ENCODE measurements around the gene AMER3. TPM values are rescaled to one million over a fixed set of nuclear protein-coding genes. Genes with fewer than 3 reads are reported as not detected.
"Not testable (repeated sequence)": the region's sequence is repeated elsewhere in the genome, so short reads cannot be mapped to it uniquely, and the experiment has no call there.

AMER3 gene
- total RNA-seq, 2 donors from 2014 or later, result not detected

DNA sequence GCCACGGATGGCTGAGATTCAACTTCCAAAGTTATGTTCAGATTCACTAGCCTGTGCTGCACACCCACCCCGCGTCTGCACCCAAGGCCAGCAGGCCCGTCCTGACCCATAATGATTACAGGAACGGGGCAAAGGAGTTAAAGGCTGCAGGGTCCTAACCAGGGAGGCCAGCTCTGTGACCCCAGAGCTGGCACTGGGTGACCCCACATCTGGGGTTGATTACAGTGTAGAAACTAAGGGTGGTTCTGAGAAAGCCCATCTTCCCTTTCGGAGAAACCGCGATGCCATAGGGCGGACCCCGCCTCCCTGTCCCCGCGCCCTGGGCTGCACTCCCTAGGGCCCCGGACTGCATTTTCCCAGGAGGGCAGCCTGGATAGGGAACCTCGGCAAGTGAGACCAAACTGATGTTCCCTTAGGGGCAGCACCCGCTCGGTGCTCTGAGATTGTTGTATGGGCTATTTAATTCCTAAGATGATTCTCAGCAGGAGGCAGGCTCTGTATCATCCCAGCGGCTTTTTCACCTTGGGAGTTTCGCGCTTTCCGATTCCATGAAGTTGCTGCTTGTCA, 28.6 kb upstream of the AMER3 start:
- Histone ChIP-seq H3K27ac (peak overlapping the region; percentile 72 to 79), H3K4me3 (peak overlapping the region; percentile 39 to 60), H3K36me3 (no peaks in the 10 kb centered on the region), H3K4me1 (peaks cover 0 to 18% of the 10 kb centered on the region in 2 donors), H3K27me3 (no peaks in the 10 kb centered on the region), H3K9me3 (peaks cover 0 to 8% of the 10 kb centered on the region in 2 donors)
- no peak for TF ChIP-seq CTCF (IDR thresholded peaks at IDR 0.05)
- DNase-seq (ENCODE audit: low spot score), result no peak

DNA sequence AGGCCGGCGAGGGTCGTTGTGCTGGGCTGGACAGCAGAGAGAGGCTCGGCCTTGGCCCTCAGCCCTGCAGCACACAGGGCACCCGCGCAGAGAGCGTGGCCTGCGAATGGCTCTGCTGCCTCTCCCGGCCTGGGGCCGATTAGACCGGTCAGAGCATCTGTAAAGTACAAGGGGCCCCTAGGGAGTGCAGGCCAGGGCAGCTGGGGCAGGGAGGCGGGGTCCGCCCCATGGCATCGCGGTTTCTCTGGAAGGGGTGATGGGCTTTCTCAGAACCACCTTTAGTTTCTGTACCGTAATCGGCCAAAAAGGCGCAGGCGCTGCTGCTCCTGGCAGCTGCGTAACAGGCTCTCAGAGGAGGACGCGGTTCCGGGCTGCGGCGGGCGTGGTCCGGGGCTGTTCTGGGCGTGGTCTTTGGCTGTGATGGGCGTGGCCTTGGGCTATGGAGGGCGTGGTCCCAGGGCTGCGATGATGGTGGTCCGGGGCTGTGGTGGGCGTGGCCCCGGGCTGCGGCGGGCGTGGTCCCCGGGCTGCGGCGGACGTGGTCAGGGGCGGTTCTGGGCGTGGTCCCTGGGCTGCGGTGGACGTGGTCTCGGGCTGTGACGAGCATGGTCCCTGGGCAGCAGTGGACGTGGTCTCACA, 27.9 kb upstream of the AMER3 start:
- Histone ChIP-seq H3K27ac (peak overlapping the region; percentile 72 to 79), H3K4me1 (peaks cover 0 to 18% of the 10 kb centered on the region in 2 donors), H3K9me3 (peaks cover 0 to 1% of the 10 kb centered on the region in 2 donors), H3K36me3 (no peaks in the 10 kb centered on the region), H3K4me3 (peak overlapping the region; percentile 39 to 60), H3K27me3 (no peaks in the 10 kb centered on the region)
- no peak for TF ChIP-seq CTCF (IDR thresholded peaks at IDR 0.05)
- DNase-seq (ENCODE audit: low spot score), result peak; percentile 76

GRCh38 chr2:130728007-130728454, 27.3 kb upstream of the AMER3 start:
- Histone ChIP-seq H3K4me1 (peaks cover 0 to 18% of the 10 kb centered on the region in 2 donors), H3K27me3 (no peaks in the 10 kb centered on the region), H3K36me3 (no peaks in the 10 kb centered on the region), H3K4me3 (peak overlapping the region; percentile 39 to 60), H3K9me3 (no peaks in the 10 kb centered on the region), H3K27ac (peak overlapping the region; percentile 72 to 79)
- no peak for DNase-seq (ENCODE audit: low spot score)
- no peak for TF ChIP-seq CTCF (IDR thresholded peaks at IDR 0.05)

DNA sequence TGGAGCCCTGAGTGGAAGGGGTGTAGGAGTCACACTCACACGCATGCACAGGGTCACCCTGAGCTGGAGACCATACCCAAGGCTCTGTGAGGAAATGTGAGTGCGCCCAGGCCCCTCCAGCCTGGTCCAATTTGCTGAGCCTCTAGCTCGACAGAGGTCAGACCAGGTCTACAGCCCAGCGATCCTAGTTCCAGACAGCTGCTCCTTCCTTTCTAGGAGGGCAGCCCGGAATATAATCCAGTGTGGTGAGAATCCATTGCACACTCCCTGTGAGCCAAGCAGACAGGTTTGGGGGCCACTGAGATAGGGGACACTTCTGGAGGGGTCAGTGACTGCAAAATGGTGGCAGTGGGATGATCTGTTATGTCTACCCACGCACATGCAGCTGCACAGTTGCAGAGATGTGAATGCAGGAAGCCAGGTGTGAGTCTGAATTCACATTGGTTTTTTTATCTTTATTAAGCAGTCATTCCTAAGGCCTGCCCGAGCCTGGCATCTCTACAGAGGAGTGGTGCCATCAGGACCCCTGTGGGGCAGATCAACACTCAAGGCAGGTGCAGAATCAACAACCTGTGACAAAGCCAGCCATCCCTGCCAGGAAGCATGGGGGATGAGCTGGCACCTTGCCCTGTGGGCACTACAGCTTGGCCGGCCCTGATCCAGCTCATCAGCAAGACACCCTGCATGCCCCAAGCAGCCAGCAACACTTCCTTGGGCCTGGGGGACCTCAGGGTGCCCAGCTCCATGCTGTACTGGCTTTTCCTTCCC, 26.6 kb upstream of the AMER3 start, which contains the start of gene GPR148:
GPR148 (plus strand) TSS at position 522 of the 768 bp plus-strand sequence; CDS start at position 604, 82 bp downstream.
- DNase-seq (ENCODE audit: low spot score), result no peak
- TF ChIP-seq CTCF (IDR thresholded peaks at IDR 0.05), result no peak
- no peaks in the 10 kb centered on the region for H3K9me3 ChIP-seq
- H3K27me3 ChIP-seq, result no peaks in the 10 kb centered on the region
- H3K4me1 ChIP-seq, result peaks cover 0 to 18% of the 10 kb centered on the region in 2 donors
- H3K4me3 ChIP-seq, result peak within 1 kb of the TSS; percentile 39 to 60
- peak within 1 kb of the TSS; percentile 72 to 79 for H3K27ac ChIP-seq
- no peaks in the 10 kb centered on the region for H3K36me3 ChIP-seq

DNA sequence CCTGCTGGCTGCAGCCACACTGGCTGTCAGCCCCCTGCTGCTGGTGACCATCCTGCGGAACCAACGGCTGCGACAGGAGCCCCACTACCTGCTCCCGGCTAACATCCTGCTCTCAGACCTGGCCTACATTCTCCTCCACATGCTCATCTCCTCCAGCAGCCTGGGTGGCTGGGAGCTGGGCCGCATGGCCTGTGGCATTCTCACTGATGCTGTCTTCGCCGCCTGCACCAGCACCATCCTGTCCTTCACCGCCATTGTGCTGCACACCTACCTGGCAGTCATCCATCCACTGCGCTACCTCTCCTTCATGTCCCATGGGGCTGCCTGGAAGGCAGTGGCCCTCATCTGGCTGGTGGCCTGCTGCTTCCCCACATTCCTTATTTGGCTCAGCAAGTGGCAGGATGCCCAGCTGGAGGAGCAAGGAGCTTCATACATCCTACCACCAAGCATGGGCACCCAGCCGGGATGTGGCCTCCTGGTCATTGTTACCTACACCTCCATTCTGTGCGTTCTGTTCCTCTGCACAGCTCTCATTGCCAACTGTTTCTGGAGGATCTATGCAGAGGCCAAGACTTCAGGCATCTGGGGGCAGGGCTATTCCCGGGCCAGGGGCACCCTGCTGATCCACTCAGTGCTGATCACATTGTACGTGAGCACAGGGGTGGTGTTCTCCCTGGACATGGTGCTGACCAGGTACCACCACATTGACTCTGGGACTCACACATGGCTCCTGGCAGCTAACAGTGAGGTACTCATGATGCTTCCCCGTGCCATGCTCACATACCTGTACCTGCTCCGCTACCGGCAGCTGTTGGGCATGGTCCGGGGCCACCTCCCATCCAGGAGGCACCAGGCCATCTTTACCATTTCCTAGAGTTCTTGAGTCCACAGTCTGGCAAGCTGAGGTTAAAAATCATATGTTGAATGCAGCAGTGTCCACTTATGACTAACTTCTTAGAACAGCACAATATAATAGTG, 25.7 kb upstream of the AMER3 start:
- no peak for DNase-seq (ENCODE audit: low spot score)
- no peak overlapping the region for H3K27ac ChIP-seq
- peaks cover 0 to 18% of the 10 kb centered on the region in 2 donors for H3K4me1 ChIP-seq
- no peak overlapping the region for H3K4me3 ChIP-seq
- H3K36me3 ChIP-seq, result no peaks in the 10 kb centered on the region
- H3K9me3 ChIP-seq, result no peaks in the 10 kb centered on the region
- TF ChIP-seq CTCF (IDR thresholded peaks at IDR 0.05), result no peak
- H3K27me3 ChIP-seq, result no peaks in the 10 kb centered on the region

DNA sequence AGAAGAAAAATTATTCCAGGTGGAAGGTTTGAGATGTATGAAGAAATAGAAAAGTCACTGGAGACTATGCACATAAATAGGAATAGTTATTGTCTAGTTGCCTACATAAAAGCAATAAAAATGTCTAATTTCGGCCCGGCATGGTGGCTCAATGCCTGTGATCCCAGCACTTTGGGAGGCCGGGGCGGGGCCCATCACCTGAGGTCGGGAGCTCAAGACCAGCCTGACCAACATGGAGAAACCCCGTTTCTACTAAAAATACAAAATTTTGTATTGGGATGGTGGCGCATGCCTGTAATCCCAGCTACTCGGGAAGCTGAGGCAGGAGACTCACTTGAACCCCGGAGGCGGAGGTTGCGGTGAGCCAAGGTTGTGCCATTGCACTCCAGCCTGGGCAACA, 23.1 kb upstream of the AMER3 start:
- not testable (repeated sequence) for H3K27ac ChIP-seq; H3K9me3 ChIP-seq; H3K36me3 ChIP-seq; H3K27me3 ChIP-seq; H3K4me1 ChIP-seq; H3K4me3 ChIP-seq; DNase-seq (ENCODE audit: low spot score)

All from right atrium auricular region (tissue), 2 donors.